GM23248 (cell line): Measurements from ENCODE around the gene PLEKHA3.

ENCODE experiments used
- EZH2 ChIP-seq: fragments of 200-600 bp; sonication (generic); IDR thresholded peaks from 2 replicates; pipeline ENCODE4 v1.6.1; 2018; ENCODE audit warnings: antibody characterized with exemption, mild to moderate bottlenecking; ENCODE audit not compliant: insufficient read depth, poor library complexity, severe bottlenecking
- EZH2phosphoT487 ChIP-seq: fragments of 200-600 bp; sonication (generic); IDR thresholded peaks from 2 replicates; pipeline ENCODE4 v1.6.1; 2018; ENCODE audit warnings: antibody characterized with exemption, moderate library complexity, mild to moderate bottlenecking, low read depth; ENCODE audit not compliant: insufficient read depth

DNA sequence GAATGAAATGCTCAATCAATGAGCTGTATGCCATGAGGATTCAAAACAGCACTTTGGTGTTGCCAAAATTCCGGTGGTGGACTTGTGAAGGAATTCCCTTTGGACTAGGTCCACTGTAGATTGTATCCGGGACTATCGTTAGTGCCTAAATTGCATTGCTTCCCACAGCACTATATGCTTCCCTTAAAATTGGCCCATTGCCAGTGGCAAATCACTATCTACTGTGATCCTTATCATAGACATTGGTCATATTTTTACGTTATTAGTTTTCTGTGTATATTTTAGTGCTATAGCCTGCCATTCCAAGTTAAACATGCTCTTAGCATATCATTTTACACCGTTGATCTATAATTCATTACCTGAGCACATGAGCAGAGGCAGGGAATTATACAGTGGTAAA, 27.4 kb upstream of the PLEKHA3 start:
- no peak for TF ChIP-seq EZH2phosphoT487
- TF ChIP-seq EZH2, result no peak
